ENCODE measurements around the gene CNNM1.

DNA sequence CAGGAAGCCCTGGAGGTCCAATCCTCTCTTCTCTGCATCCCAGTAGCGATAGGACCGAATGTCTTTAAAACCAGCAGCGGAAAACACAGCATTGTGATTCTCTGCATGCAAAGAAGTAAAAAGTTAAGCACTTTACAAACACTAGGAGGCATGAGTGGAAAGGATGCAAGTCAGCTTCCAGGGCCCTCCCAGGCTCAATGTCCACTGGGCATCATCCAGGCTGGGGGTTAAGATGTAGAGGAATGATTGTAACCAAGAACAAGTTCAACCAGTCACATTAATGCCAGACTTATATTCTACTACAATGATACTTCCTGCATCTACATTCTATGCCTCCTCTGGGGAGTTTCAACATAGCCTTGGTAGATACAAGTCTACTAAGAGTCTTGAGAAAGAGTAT, 77.0 kb downstream of the CNNM1 start:
- TF ChIP-seq, protein P1, sequence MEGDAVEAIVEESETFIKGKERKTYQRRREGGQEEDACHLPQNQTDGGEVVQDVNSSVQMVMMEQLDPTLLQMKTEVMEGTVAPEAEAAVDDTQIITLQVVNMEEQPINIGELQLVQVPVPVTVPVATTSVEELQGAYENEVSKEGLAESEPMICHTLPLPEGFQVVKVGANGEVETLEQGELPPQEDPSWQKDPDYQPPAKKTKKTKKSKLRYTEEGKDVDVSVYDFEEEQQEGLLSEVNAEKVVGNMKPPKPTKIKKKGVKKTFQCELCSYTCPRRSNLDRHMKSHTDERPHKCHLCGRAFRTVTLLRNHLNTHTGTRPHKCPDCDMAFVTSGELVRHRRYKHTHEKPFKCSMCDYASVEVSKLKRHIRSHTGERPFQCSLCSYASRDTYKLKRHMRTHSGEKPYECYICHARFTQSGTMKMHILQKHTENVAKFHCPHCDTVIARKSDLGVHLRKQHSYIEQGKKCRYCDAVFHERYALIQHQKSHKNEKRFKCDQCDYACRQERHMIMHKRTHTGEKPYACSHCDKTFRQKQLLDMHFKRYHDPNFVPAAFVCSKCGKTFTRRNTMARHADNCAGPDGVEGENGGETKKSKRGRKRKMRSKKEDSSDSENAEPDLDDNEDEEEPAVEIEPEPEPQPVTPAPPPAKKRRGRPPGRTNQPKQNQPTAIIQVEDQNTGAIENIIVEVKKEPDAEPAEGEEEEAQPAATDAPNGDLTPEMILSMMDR (IDR thresholded peaks at IDR 0.05) = no peak
- no peak for TF ChIP-seq POLR2A (IDR thresholded peaks at IDR 0.05)

Measured in uterus (tissue), 2 donors.